SJCRH30 (cell line): Measurements from ENCODE around the gene OR2J3. TPM values are rescaled to one million over a fixed set of nuclear protein-coding genes. Genes with fewer than 3 reads are reported as not detected.
"Not testable (repeated sequence)": the region's sequence is repeated elsewhere in the genome, so short reads cannot be mapped to it uniquely, and the experiment has no call there.

ENCODE experiments used
- DNase-seq, 2 experiments: peaks; one replicate each; pipeline ENCODE4 v3.0.0-alpha.2; 2015 to 2020
- H3K27ac ChIP-seq: fragments of 250-450 bp; sonication (Bioruptor Pico); 2 replicates; pipeline ENCODE4 v1.5.1; 2020; ENCODE audit warnings: mild to moderate bottlenecking, moderate library complexity
- H3K27me3 ChIP-seq: fragments of 250-450 bp; sonication (Bioruptor Pico); 2 replicates; pipeline ENCODE4 v1.5.1; 2020; ENCODE audit warnings: mild to moderate bottlenecking, moderate library complexity
- H3K36me3 ChIP-seq: fragments of 250-450 bp; sonication (Bioruptor Pico); 2 replicates; pipeline ENCODE4 v1.5.1; 2020; ENCODE audit warnings: mild to moderate bottlenecking, moderate library complexity
- H3K4me1 ChIP-seq: fragments of 250-450 bp; sonication (Bioruptor Pico); 2 replicates; pipeline ENCODE4 v1.5.1; 2020; ENCODE audit warnings: mild to moderate bottlenecking, moderate library complexity
- H3K4me3 ChIP-seq: fragments of 250-450 bp; sonication (Bioruptor Pico); 2 replicates; pipeline ENCODE4 v1.5.1; 2020; ENCODE audit warnings: mild to moderate bottlenecking, moderate library complexity
- H3K9me3 ChIP-seq: fragments of 250-450 bp; sonication (Bioruptor Pico); replicated peaks from 2 replicates; pipeline ENCODE4 v1.5.1; 2020; ENCODE audit warnings: mild to moderate bottlenecking, moderate library complexity
- total RNA-seq: library from RNA; depleted of rRNA; stranded (reverse); fragments of >200 nt; shearing (Covaris generic); gene quantifications from 2 replicates; pipeline ENCODE4 v1.2.3, GENCODE V29; 2014; rRNA removed

Gene OR2J3
- total RNA-seq, 1 experiment from 2014 or later, result not detected

DNA sequence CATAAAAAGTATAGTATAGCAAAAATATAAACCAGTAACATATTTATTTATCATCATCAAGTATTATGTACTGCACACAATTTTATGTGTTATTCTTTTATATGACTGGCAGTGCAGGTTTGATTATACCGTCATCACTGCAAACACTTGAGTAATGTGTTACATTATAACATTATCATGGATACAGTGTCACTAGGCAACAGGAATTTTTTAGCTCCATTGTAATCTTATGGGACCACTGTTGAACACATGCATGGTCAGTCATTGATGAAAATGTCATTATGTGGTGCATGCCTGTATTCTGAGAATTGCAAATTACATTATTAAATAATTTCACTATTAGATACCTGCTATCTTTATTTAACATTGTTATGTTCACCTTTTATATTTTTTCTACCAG is 33.7 kb downstream of the OR2J3 start:
- DNase-seq, result no peak
- Histone ChIP-seq H3K27ac (no peak overlapping the region), H3K4me3 (no peak overlapping the region)

DNA sequence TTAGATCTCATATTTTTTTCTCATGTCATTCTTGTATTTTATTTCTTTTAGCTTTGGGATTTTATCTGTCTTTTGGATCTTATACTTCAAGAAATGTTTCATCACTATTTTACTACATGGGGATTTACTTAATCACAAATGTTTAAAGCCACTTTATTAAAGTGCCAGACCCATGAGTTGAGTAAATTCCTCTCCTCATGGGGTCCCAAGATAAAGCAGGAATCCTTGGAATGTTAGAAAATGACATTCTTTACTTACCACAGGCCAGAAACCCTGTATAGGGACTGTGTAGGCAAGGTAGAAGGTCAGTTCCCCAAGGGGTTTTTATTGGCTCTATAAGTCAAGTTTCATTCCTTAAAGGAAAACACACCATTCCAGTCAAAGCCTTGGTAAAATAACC is 34.5 kb downstream of the OR2J3 start:
- Histone ChIP-seq H3K4me1 (no peaks in the 10 kb centered on the region), H3K27me3 (no peaks in the 10 kb centered on the region), H3K27ac (no peak overlapping the region), H3K9me3 (no peaks in the 10 kb centered on the region), H3K4me3 (no peak overlapping the region), H3K36me3 (no peaks in the 10 kb centered on the region)
- no peak for DNase-seq

More for the DNA sequence above, 33.7 kb downstream of the OR2J3 start:
- H3K4me1 ChIP-seq, result no peaks in the 10 kb centered on the region
- no peaks in the 10 kb centered on the region for H3K36me3 ChIP-seq
- H3K27me3 ChIP-seq, result no peaks in the 10 kb centered on the region
- no peaks in the 10 kb centered on the region for H3K9me3 ChIP-seq

DNA sequence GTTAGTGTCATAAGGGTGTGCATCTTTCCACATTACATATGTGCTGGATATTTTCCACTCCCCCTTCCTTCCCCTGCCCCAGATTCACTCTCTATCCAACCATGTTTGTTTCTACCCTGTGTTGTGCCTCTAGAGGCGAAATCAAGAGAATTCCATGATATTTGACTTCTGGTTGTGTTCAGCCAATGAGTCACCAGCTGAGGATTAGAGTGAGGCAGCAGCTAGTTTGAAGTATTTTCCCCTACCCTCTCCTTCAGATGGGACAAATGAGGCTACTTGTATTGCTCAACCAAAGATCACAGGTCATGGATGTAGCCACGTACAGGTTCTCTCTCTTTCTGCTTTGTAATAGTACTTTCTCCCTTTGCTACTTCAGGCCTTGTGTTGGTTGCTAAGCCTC is 38.3 kb downstream of the OR2J3 start:
- no peak for DNase-seq
- Histone ChIP-seq H3K4me1 (no peaks in the 10 kb centered on the region), H3K9me3 (no peaks in the 10 kb centered on the region), H3K36me3 (no peaks in the 10 kb centered on the region), H3K4me3 (no peak overlapping the region), H3K27me3 (no peaks in the 10 kb centered on the region), H3K27ac (no peak overlapping the region)

DNA sequence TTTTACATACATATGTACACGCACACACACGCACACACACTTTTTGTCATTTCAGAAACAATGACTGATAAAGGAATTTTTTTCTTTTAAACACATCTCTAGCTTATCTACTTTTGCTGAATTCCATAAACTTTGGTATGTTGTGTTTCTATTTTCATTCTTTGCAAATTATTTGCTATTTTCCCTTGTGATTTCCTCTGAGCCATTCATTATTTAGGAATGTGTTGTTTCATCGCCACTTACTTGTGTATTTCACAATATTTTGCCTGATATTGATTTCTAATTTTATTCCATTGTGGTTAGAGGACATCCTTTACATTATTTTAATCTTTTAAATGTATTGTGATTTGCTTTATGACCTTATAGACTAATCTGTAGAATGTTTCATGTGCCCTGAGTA is 39.2 kb downstream of the OR2J3 start:
- H3K9me3 ChIP-seq, result no peaks in the 10 kb centered on the region
- no peaks in the 10 kb centered on the region for H3K36me3 ChIP-seq
- no peak for DNase-seq

DNA sequence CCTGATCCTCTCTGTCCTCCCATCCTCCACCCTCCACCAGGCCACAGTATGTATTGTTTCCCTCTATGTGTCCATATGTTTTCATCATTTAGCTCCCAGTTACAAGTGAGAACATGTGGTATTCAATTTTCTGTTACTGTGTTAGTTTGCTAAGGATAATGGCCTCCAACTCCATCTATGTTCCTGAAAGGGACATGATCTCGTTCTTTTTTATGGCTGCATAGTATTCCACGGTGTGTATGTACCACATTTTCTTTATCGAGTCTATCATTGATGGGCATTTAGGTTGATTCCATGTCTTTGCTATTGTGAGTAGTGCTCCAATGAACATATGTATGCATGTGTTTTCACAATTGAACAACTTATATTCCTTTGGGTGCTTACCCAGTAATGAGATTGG is 41.6 kb downstream of the OR2J3 start:
- DNase-seq, H3K9me3 ChIP-seq, H3K36me3 ChIP-seq, H3K27ac ChIP-seq, H3K4me1 ChIP-seq, H3K4me3 ChIP-seq, H3K27me3 ChIP-seq: not testable (repeated sequence)

More for the DNA sequence above, 39.2 kb downstream of the OR2J3 start:
- H3K27me3 ChIP-seq, result no peaks in the 10 kb centered on the region
- H3K27ac ChIP-seq, result no peak overlapping the region
- no peak overlapping the region for H3K4me3 ChIP-seq
- H3K4me1 ChIP-seq, result no peaks in the 10 kb centered on the region

DNA sequence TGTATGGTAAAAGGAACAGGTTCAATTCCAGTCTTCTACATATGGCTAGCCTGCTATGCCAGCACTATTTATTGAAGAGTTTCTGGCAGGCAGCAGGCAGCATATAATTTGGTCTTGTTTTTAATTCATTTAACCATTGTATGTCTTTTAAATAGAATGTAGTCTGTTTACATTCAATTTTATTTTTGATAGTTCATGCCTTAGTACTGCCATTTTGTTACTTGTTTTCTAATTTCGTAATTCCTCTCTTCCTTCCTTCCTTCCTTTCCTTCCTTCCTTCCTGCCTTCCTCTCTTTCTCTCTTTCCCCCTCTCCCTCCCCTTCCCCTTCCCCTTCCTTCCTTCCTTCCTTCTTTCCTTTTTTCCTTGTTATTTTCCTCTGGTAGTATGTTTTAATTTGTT is 45.2 kb downstream of the OR2J3 start:
- Histone ChIP-seq H3K4me1 (no peaks in the 10 kb centered on the region), H3K27ac (no peak overlapping the region), H3K27me3 (0 out of 2 replicates have a peak, but pooled peaks cover 4% of the 10 kb centered on the region), H3K9me3 (no peaks in the 10 kb centered on the region), H3K36me3 (no peaks in the 10 kb centered on the region), H3K4me3 (no peak overlapping the region)
- no peak for DNase-seq

DNA sequence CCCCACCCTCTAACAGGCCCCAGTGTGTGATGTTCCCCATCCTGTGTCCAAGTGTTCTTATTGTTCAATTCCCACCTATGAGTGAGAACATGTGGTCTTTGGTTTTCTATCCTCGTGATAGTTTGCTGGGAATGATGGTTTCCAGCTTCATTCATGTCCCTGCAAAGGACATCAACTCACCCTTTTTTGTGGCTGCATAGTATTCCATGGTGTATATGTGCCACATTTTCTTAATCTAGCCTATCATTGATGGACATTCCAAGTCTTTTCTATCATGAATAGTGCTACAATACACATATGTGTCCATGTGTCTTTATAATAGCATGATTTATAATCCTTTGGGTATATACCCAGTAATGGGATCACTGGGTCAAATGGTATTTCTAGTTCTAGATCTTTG is 47.3 kb downstream of the OR2J3 start:
- H3K4me1 ChIP-seq, H3K4me3 ChIP-seq, DNase-seq, H3K27me3 ChIP-seq, H3K27ac ChIP-seq, H3K9me3 ChIP-seq, H3K36me3 ChIP-seq: not testable (repeated sequence)

DNA sequence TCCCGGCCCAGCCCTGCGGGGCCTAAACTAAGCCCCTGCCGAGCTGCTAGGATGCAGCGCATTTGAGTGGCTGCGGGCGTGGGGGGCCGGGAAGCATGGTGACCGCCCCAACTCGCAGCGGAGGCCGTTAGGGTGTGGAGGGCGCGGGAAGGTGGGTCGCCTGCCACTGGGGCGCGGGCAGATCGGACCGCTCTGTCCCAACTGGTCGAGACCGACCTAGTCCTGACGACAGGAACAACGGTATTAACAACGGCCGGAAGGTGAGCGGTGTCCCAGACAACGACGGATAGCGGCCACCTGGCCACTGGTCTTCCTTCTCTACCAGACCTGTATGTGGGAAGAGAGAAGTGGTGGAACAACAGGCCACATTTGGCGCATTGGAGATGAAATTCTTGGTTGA is 52.1 kb downstream of the OR2J3 start:
- not testable (repeated sequence) for H3K4me1 ChIP-seq, H3K36me3 ChIP-seq, H3K4me3 ChIP-seq, H3K9me3 ChIP-seq, H3K27ac ChIP-seq, H3K27me3 ChIP-seq, DNase-seq

Other genes with a start within 250 kb of the OR2J3 start
- gene TRIM27, start 184.1 kb upstream of the OR2J3 start, total RNA-seq, result 48.2 and 52.8 TPM in 2 replicates
- not detected in 2 replicates for gene ZNF311, start 102.7 kb upstream of the OR2J3 start, total RNA-seq
- not detected in 2 replicates for gene OR2W1, start 62.9 kb upstream of the OR2J3 start, total RNA-seq
- not detected in 2 replicates for gene OR2B3, start 20.7 kb upstream of the OR2J3 start, total RNA-seq
- gene OR2J1, start 8.6 kb upstream of the OR2J3 start, total RNA-seq, result not detected in 2 replicates
- not detected in 2 replicates for gene OR2J2, start 62.8 kb downstream of the OR2J3 start, total RNA-seq
- not detected in 2 replicates for gene OR14J1, start 193.6 kb downstream of the OR2J3 start, total RNA-seq